K562 (cell line): ENCODE results near the gene ABL1. TPM values are rescaled to one million over a fixed set of nuclear protein-coding genes. Genes with fewer than 3 reads are reported as not detected.

ENCODE experiments used
- ATAC-seq: fragments of 200-7000 bp; cut with Tn5 transposase; 3 replicates; pipeline ENCODE4 v1.9.1; 2020; ENCODE audit warnings: moderate library complexity
- BruUV-seq: library from RNA; stranded (reverse); fragments of 400-500 nt; replicated peaks from 2 replicates; lab custom pipeline; 2021; lab: Mats Ljungman, UMichigan
- CTCF ChIA-PET: fragments of 300-600 bp; formaldehyde crosslinking; extraction: SDS; loops from one replicate; lab custom pipeline; 2021; ENCODE audit warnings: low intra/inter-chr PET ratio; lab: Yijun Ruan, JAX
- POLR2A ChIA-PET: fragments of 300-600, 350-650 bp; sonication (Branson Sonifier 250); formaldehyde crosslinking; extraction: SDS; loops from one replicate; lab custom pipeline; 2021; ENCODE audit warnings: antibody characterized with exemption, inconsistent platforms; lab: Yijun Ruan, JAX
- DNase-seq, 4 experiments: peaks; one replicate each; pipeline versions ENCODE4 v3.0.0 to v3.0.0-alpha.2; 2011 to 2018; ENCODE audit warnings: low spot score in 3 of 4, mixed read lengths in 3 of 4; ENCODE audit errors: extremely low read depth in 1 of 4
- FAIRE-seq: peaks from 2 replicates; lab custom pipeline; 2011; peaks lifted over from hg19 to GRCh38; lab: Jason Lieb, UNC
- H2AFZ ChIP-seq: 2 replicates; pipeline ENCODE4 v1.6.0; 2011; ENCODE audit warnings: low read depth, low read length, control low read depth, inconsistent platforms
- H3K27ac ChIP-seq: fragments of 200-600 bp; 3 replicates; pipeline ENCODE4 v1.8.0; 2011; ENCODE audit warnings: low read depth, mild to moderate bottlenecking, control low read depth, inconsistent platforms, low read length, moderate library complexity, mixed read lengths; ENCODE audit errors: extremely low read depth
- H3K27me3 ChIP-seq, 2 experiments: fragments of 300-600 bp in 1 of 2; 2 replicates in 1 of 2; 3 replicates in 1 of 2; pipeline versions ENCODE4 v1.6.0 to v1.8.0; 2011; ENCODE audit warnings: inconsistent platforms in 2 of 2, low read length in 2 of 2, mild to moderate bottlenecking in 1 of 2, mixed read lengths in 1 of 2, moderate library complexity in 1 of 2; ENCODE audit not compliant: control insufficient read depth in 2 of 2, insufficient read depth in 2 of 2
- H3K36me3 ChIP-seq: fragments of 300-600 bp; 3 replicates; pipeline ENCODE4 v1.8.0; 2011; ENCODE audit warnings: mild to moderate bottlenecking, low read length, inconsistent platforms; ENCODE audit not compliant: control insufficient read depth, insufficient read depth
- H3K4me1 ChIP-seq, 2 experiments: fragments of 200-600 bp in 1 of 2; replicated peaks in 1 of 2; 2 replicates in 1 of 2; 3 replicates in 1 of 2; pipeline versions ENCODE4 v1.5.1 to v1.8.0; 2011; ENCODE audit warnings: inconsistent platforms in 2 of 2, low read length in 2 of 2, mild to moderate bottlenecking in 1 of 2, mixed read lengths in 1 of 2, moderate library complexity in 1 of 2; ENCODE audit not compliant: control insufficient read depth in 2 of 2, insufficient read depth in 2 of 2
- H3K4me2 ChIP-seq: 2 replicates; pipeline ENCODE4 v1.6.1; 2011; ENCODE audit warnings: low read length, control low read depth, inconsistent platforms, mixed read lengths; ENCODE audit not compliant: insufficient read depth
- H3K4me3 ChIP-seq: fragments of 200-600 bp; sonication (generic), shearing (Covaris generic); 2 replicates; pipeline ENCODE4 v1.5.1; 2016; ENCODE audit warnings: control low read depth, inconsistent platforms
- H3K79me2 ChIP-seq: fragments of 200-600 bp; 3 replicates; pipeline ENCODE4 v1.8.0; 2011; ENCODE audit warnings: low read length, inconsistent platforms; ENCODE audit not compliant: control insufficient read depth, insufficient read depth
- H3K9ac ChIP-seq, 2 experiments: 2 replicates each; pipeline versions ENCODE4 v1.6.0 to v1.6.1; 2011; ENCODE audit warnings: low read depth in 2 of 2, low read length in 2 of 2, control low read depth in 1 of 2, inconsistent platforms in 1 of 2, mild to moderate bottlenecking in 1 of 2, mixed read lengths in 1 of 2; ENCODE audit not compliant: insufficient read depth in 1 of 2
- H3K9me1 ChIP-seq: one replicate; pipeline ENCODE4 v1.6.0; 2011; ENCODE audit warnings: inconsistent platforms, mild to moderate bottlenecking, low read length, moderate library complexity; ENCODE audit not compliant: control insufficient read depth, insufficient read depth
- H3K9me3 ChIP-seq: replicated peaks from 2 replicates; pipeline ENCODE4 v1.5.1; 2011; ENCODE audit warnings: low read depth, low read length, inconsistent platforms; ENCODE audit not compliant: control insufficient read depth, insufficient read depth
- H4K20me1 ChIP-seq: replicated peaks from 2 replicates; pipeline ENCODE4 v1.6.1; 2011; ENCODE audit warnings: low read length, inconsistent platforms, mixed read lengths; ENCODE audit not compliant: control insufficient read depth, insufficient read depth
- ZNF445 ChIP-seq: fragments of 250-450 bp; sonication (Bioruptor Pico); IDR thresholded peaks from 2 replicates; pipeline ENCODE4 v1.4.0; 2020; ENCODE audit warnings: low read depth, mild to moderate bottlenecking, moderate library complexity
- WGBS: fragments of 100-300 bp; shearing (Covaris generic); methylation state at CpG from one replicate; pipeline ENCODE4 v1.1.6; 2016; ENCODE audit warnings: low coverage, mixed read lengths; ENCODE audit not compliant: insufficient coverage; ENCODE audit errors: missing lambda C conversion rate; 5-methylcytosine and 5-hydroxymethylcytosine counted together
- in situ Hi-C: fragments of 300-500 bp; cut with MboI; formaldehyde crosslinking; loops from 4 replicates; pipeline ENCODE4 v1.15.0; 2018; ENCODE audit warnings: inconsistent platforms, mixed read lengths
- intact Hi-C: fragments of 100-400 bp; cut with micrococcal nuclease; formaldehyde crosslinking; loops from 2 replicates; pipeline ENCODE4 v1.14.2; 2022
- polyA plus RNA-seq, 8 experiments: library from polyadenylated mRNA; depleted of rRNA in 4 of 8; stranded (reverse) in 5 of 8; unstranded in 3 of 8; fragments of >200 nt; fragmentation: Nextera tagmentation in 2 of 8; fragmentation: Illumina TruSeq in 1 of 8; extraction: Ambion mirVana in 2 of 8; extraction: Trizol in 1 of 8; gene quantifications; 2 replicates each; pipeline versions ENCODE4 v1.2.1 to v1.2.3, GENCODE V29; 2011 to 2014; ENCODE audit warnings: inconsistent platforms in 1 of 8, missing spikeins in 1 of 8
- total RNA-seq, 7 experiments: library from RNA; depleted of rRNA in 6 of 7; stranded (reverse); fragments of >200 nt in 6 of 7; fragmentation: Illumina TruSeq in 2 of 7; extraction: Trizol in 2 of 7; gene quantifications; 2 replicates each; pipeline versions ENCODE4 v1.2.1 to v1.2.3, GENCODE V29; 2011 to 2021; ENCODE audit warnings: low replicate concordance in 1 of 7
- TF ChIP-seq, protein P1 (sequence below): sonication (generic); formaldehyde crosslinking; IDR thresholded peaks from 2 replicates; pipeline ENCODE4 v1.8.1; 2023; ENCODE audit warnings: mild to moderate bottlenecking, missing genetic modification reagents
- TF ChIP-seq, protein P2 (sequence below), 2 experiments: fragments of 450-650 bp in 1 of 2; sonication (generic) in 1 of 2; formaldehyde crosslinking in 1 of 2; IDR thresholded peaks in 1 of 2; conservative IDR thresholded peaks in 1 of 2; 2 replicates each; pipeline versions ENCODE4 v1.6.1 to v1.8.1; 2016 to 2023; ENCODE audit warnings: mild to moderate bottlenecking in 2 of 2, moderate library complexity in 2 of 2, inconsistent platforms in 1 of 2, missing genetic modification reagents in 1 of 2

Gene ABL1
- total and polyA plus RNA-seq, 9 of the 15 experiments (the other 6 are each of a cell fraction or from before 2014, with no cell fraction given) = 1.5 to 130 (median 37.8) TPM

DNA sequence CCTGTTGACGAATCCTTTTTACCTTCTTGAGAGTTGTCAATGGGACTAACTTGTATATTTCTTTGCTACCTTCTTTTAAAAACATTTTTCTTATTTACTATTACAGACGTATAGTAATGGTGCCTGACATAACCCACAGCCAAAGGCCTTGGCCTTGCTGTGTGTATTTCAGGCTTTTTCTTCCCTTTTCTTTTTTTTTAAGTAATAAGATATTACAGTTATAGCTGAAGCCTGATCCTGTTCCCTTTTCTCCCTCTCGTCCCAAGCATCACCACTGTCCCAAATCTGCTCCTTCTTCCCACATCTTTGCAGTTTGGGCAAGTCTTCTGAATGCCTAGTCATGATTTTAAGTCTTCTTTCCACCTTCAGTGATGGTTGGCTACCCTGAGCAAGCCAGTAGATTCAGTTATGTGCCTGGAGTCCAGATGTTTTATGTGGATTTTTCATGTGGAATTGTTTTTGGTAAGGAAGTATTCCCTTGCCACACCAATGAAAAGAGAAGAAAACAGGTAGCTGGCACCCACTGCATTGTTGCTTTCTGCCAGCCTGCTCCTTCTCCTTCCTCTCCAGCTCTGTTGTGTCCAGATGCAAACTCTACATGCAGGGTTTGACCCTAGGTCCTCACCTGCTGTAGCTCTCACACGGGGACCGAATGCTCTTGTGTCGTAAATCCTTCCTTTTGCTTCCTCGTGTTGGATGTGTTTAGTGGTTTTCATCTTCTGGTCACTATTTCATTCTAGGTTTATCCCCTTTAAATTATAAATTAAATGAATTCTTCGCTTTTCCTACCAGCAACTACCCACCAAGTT is 26.5 kb downstream of the ABL1 start:
- Histone ChIP-seq H3K4me1 (peaks cover 10% of the 10 kb centered on the region in 2 experiments; a peak in 4 of 5 replicates), H3K9me3 (no peaks in the 10 kb centered on the region), H3K27me3 (no peaks in the 10 kb centered on the region), H3K9ac (no peak overlapping the region), H3K79me2 (no peaks in the 10 kb centered on the region), H3K36me3 (peaks cover 58% of the 10 kb centered on the region), H3K4me3 (no peak overlapping the region), H4K20me1 (peaks cover 49% of the 10 kb centered on the region), H3K4me2 (peak overlapping the region; percentile 16), H2AFZ (no peak overlapping the region), H3K9me1 (peaks cover 13% of the 10 kb centered on the region), H3K27ac (peak overlapping the region; percentile 6; the same call in 1 of the 3 replicates)
- CTCF ChIA-PET = interaction anchor here (0.6 to 15.1 kb wide), 9 partner anchors 9 to 209 kb away, joined by 3 to 636 read pairs (median 3); no protein-coding TSS in a partner anchor
- DNase-seq (peak in 2 of 4 experiments; percentile 59 to 62), ATAC-seq (no peak), FAIRE-seq (no peak)
- intact Hi-C loops (loop anchor here (5.0 kb wide), 1 partner anchor 399 kb away; no protein-coding TSS in a partner anchor), in situ Hi-C loops (loop anchor here (5.0 to 10.0 kb wide), 3 partner anchors 89 to 407 kb away; no protein-coding TSS in a partner anchor)
- TF ChIP-seq, protein P1, sequence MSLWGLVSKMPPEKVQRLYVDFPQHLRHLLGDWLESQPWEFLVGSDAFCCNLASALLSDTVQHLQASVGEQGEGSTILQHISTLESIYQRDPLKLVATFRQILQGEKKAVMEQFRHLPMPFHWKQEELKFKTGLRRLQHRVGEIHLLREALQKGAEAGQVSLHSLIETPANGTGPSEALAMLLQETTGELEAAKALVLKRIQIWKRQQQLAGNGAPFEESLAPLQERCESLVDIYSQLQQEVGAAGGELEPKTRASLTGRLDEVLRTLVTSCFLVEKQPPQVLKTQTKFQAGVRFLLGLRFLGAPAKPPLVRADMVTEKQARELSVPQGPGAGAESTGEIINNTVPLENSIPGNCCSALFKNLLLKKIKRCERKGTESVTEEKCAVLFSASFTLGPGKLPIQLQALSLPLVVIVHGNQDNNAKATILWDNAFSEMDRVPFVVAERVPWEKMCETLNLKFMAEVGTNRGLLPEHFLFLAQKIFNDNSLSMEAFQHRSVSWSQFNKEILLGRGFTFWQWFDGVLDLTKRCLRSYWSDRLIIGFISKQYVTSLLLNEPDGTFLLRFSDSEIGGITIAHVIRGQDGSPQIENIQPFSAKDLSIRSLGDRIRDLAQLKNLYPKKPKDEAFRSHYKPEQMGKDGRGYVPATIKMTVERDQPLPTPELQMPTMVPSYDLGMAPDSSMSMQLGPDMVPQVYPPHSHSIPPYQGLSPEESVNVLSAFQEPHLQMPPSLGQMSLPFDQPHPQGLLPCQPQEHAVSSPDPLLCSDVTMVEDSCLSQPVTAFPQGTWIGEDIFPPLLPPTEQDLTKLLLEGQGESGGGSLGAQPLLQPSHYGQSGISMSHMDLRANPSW (CRISPR knock-in tag) = peak; percentile 23; the same call in 1 of the 2 replicates
- TF ChIP-seq, protein P2, sequence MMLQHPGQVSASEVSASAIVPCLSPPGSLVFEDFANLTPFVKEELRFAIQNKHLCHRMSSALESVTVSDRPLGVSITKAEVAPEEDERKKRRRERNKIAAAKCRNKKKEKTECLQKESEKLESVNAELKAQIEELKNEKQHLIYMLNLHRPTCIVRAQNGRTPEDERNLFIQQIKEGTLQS (IDR thresholded peaks at IDR 0.05) = no peak
- TF ChIP-seq, protein P2 (CRISPR knock-in tag; conservative IDR thresholded peaks at IDR 0.05) = peak; percentile 27
- TF ChIP-seq ZNF445 (CRISPR knock-in tag) = no peak
- BruUV-seq = no TSS peak
- POLR2A ChIA-PET = interaction anchor here (0.6 to 15.4 kb wide), 23 partner anchors 8 to 169 kb away, joined by 3 to 220 read pairs (median 4); no protein-coding TSS in a partner anchor
- 63% methylated on average over 8 of the region's 8 CpGs for WGBS
